ENCODE results near the gene ZC3H15.
"Not testable (repeated sequence)": the region's sequence is repeated elsewhere in the genome, so short reads cannot be mapped to it uniquely, and the experiment has no call there.

Gene ZC3H15

GRCh38 chr2:186485871-186486650, at the start of gene ZC3H15:
ZC3H15 (plus strand) TSS chr2:186486260; CDS start chr2:186486383, 123 bp downstream.
- DNase-seq (ENCODE audit: low read depth in 2 of 2): peak; percentile 90 to 94

- no peak for DNase-seq (ENCODE audit: low read depth in 2 of 2)
Measured at GRCh38 chr2:186437719-186438118, 48.3 kb upstream of the ZC3H15 start.

- not testable (repeated sequence) for DNase-seq (ENCODE audit: low read depth in 2 of 2)
Measured at GRCh38 chr2:186439673-186440095, 46.4 kb upstream of the ZC3H15 start.

GRCh38 chr2:186440506-186440905, 45.6 kb upstream of the ZC3H15 start:
- no peak for DNase-seq (ENCODE audit: low read depth in 2 of 2)

GRCh38 chr2:186442885-186443284, 43.2 kb upstream of the ZC3H15 start:
- no peak for DNase-seq (ENCODE audit: low read depth in 2 of 2)

- no peak for DNase-seq (ENCODE audit: low read depth in 2 of 2)
Measured at GRCh38 chr2:186443851-186444250, 42.2 kb upstream of the ZC3H15 start.

GRCh38 chr2:186445506-186445905, 40.6 kb upstream of the ZC3H15 start:
- no peak for DNase-seq (ENCODE audit: low read depth in 2 of 2)

GRCh38 chr2:186455613-186456012, 30.4 kb upstream of the ZC3H15 start:
- DNase-seq (ENCODE audit: low read depth in 2 of 2): no peak

GRCh38 chr2:186456941-186457340, 29.1 kb upstream of the ZC3H15 start:
- no peak for DNase-seq (ENCODE audit: low read depth in 2 of 2)

- no peak for DNase-seq (ENCODE audit: low read depth in 2 of 2)
Measured at GRCh38 chr2:186457908-186458307, 28.2 kb upstream of the ZC3H15 start.

- DNase-seq (ENCODE audit: low read depth in 2 of 2): no peak
Measured at GRCh38 chr2:186459009-186459408, 27.1 kb upstream of the ZC3H15 start.

GRCh38 chr2:186460465-186460864, 25.6 kb upstream of the ZC3H15 start:
- DNase-seq (ENCODE audit: low read depth in 2 of 2): no peak

GRCh38 chr2:186466743-186467142, 19.3 kb upstream of the ZC3H15 start:
- no peak for DNase-seq (ENCODE audit: low read depth in 2 of 2)

- DNase-seq (ENCODE audit: low read depth in 2 of 2): no peak
Measured at GRCh38 chr2:186467421-186467820, 18.6 kb upstream of the ZC3H15 start.

GRCh38 chr2:186472722-186473493, 13.2 kb upstream of the ZC3H15 start:
- DNase-seq (ENCODE audit: low read depth in 2 of 2): not testable (repeated sequence)

GRCh38 chr2:186474239-186474638, 11.8 kb upstream of the ZC3H15 start:
- DNase-seq (ENCODE audit: low read depth in 2 of 2): not testable (repeated sequence)

GRCh38 chr2:186477790-186478189, 8.3 kb upstream of the ZC3H15 start:
- no peak for DNase-seq (ENCODE audit: low read depth in 2 of 2)

- no peak for DNase-seq (ENCODE audit: low read depth in 2 of 2)
Measured at GRCh38 chr2:186480991-186481390, 5.1 kb upstream of the ZC3H15 start.

GRCh38 chr2:186484062-186484735, 1.9 kb upstream of the ZC3H15 start:
- DNase-seq (ENCODE audit: low read depth in 2 of 2): no peak

- DNase-seq (ENCODE audit: low read depth in 2 of 2): no peak
Measured at GRCh38 chr2:186485576-186485870, 537 bp upstream of the ZC3H15 start.

GRCh38 chr2:186486651-186487647, 889 bp downstream of the ZC3H15 start:
- DNase-seq (ENCODE audit: low read depth in 2 of 2): no peak

Measured in stimulated activated CD4-positive, alpha-beta T cell treated with anti-CD3 and anti-CD28 coated beads, Interleukin-12 subunit alpha, Interleukin-12 subunit beta, amount 100 ng/mL, for 24 hours (primary cell).